Activated CD8-positive, alpha-beta memory T cell treated with anti-CD3 and anti-CD28 coated beads, Interleukin-2, amount 10 ng/mL, durations not matched to agents 7 days and 5 days (primary cell): ENCODE data around the gene SNRK. TPM values are rescaled to one million over a fixed set of nuclear protein-coding genes. Genes with fewer than 3 reads are reported as not detected.
A peak's percentile ranks its signal among the peaks of the same experiment; 100 is the strongest.

Experiments used
- ATAC-seq: fragments of 150-1000 bp; cut with Tn5 transposase; one replicate; pipeline ENCODE4 v1.10.0; 2021; ENCODE audit warnings: moderate library complexity
- CTCF ChIA-PET: fragments of 350-600 bp; sonication (Branson Sonifier 250); formaldehyde crosslinking; loops from one replicate; lab custom pipeline; 2021; ENCODE audit warnings: antibody characterized with exemption; lab: Charles Lee
- DNase-seq: peaks from one replicate; pipeline ENCODE4 v3.0.0-alpha.2; 2020
- H3K27ac Mint-ChIP-seq: one replicate; pipeline ENCODE4 v1.8.0; 2021; ENCODE audit warnings: mild to moderate bottlenecking, mixed read lengths
- H3K27me3 Mint-ChIP-seq: one replicate; pipeline ENCODE4 v1.8.0; 2021; ENCODE audit warnings: mixed read lengths
- H3K36me3 Mint-ChIP-seq: one replicate; pipeline ENCODE4 v1.8.0; 2021; ENCODE audit warnings: mild to moderate bottlenecking, mixed read lengths
- H3K4me1 Mint-ChIP-seq: one replicate; pipeline ENCODE4 v1.8.0; 2021; ENCODE audit warnings: mixed read lengths
- H3K4me3 Mint-ChIP-seq: one replicate; pipeline ENCODE4 v1.8.0; 2021; ENCODE audit warnings: mild to moderate bottlenecking, moderate library complexity, mixed read lengths
- H3K9me3 Mint-ChIP-seq: one replicate; pipeline ENCODE4 v1.8.0; 2022; ENCODE audit warnings: low read depth, mixed read lengths
- total RNA-seq, 2 experiments: library from RNA; stranded (reverse); gene quantifications; one replicate each; pipeline ENCODE4 v1.2.3, GENCODE V29; 2021

Gene SNRK
- total RNA-seq, 2 experiments from 2014 or later: 47.7 to 57.2 TPM

- H3K9me3 Mint-ChIP-seq: no peaks in the 10 kb centered on the region
- CTCF ChIA-PET: no interaction called here
- H3K36me3 Mint-ChIP-seq: no peaks in the 10 kb centered on the region
- no peaks in the 10 kb centered on the region for H3K27me3 Mint-ChIP-seq
- H3K4me1 Mint-ChIP-seq: no peaks in the 10 kb centered on the region
- ATAC-seq (no peak), DNase-seq (no peak)
- no peak overlapping the region for H3K4me3 Mint-ChIP-seq
- H3K27ac Mint-ChIP-seq: no peak overlapping the region
Observed at GRCh38 chr3:43364494-43364893, 78.2 kb downstream of the SNRK start.

- Mint-ChIP-seq H3K27me3 (no peaks in the 10 kb centered on the region), H3K4me3 (no peak overlapping the region), H3K9me3 (no peaks in the 10 kb centered on the region), H3K36me3 (no peaks in the 10 kb centered on the region), H3K4me1 (no peaks in the 10 kb centered on the region), H3K27ac (no peak overlapping the region)
- no peak for ATAC-seq
- CTCF ChIA-PET: no interaction called here
- no peak for DNase-seq
Observed at GRCh38 chr3:43364926-43365325, 78.6 kb downstream of the SNRK start.

DNA sequence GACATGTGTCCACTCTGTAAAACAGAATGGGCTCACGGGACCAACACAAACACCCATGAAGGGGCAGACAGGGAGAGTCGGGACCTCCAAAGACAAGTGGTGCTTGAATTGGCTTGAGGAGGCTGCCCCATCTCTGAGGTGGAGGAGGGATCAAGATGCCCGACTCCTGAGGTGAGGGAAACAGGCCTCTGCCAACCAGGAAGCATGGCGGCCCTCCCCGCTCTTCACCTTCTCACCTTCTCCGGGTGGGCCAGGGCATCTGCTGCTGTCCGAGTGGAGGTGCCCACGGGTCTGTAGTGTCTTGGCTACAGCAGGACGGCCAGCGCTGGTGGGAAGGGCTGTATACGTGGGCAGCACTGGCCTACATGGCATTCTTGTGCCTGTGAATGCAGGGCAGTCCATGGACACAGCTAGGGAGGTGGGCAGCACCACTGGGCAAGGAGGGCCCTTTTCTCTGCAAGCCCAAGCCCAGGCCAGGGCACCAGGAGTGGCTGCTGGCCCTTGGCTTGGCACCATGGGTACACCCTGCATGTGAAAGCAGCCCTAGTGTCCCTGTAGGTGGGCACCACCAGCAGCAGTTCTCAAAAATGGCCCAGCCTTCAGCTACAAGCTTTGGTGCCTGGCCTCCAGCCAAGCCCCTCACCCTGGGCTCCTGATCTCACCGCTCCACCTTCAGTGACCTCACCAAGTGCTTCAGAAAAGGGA is 79.4 kb downstream of the SNRK start:
- no peak for ATAC-seq
- Mint-ChIP-seq H3K9me3 (no peaks in the 10 kb centered on the region), H3K27ac (no peak overlapping the region), H3K27me3 (no peaks in the 10 kb centered on the region), H3K4me1 (no peaks in the 10 kb centered on the region), H3K36me3 (no peaks in the 10 kb centered on the region), H3K4me3 (no peak overlapping the region)
- CTCF ChIA-PET: interaction anchor here (0.6 to 0.9 kb wide), 2 partner anchors 12 to 32 kb away, joined by 4 to 7 read pairs; no protein-coding TSS in a partner anchor
- no peak for DNase-seq

- H3K4me1 Mint-ChIP-seq: no peaks in the 10 kb centered on the region
- no peak overlapping the region for H3K4me3 Mint-ChIP-seq
- no peaks in the 10 kb centered on the region for H3K36me3 Mint-ChIP-seq
- no peaks in the 10 kb centered on the region for H3K27me3 Mint-ChIP-seq
- peak; percentile 36 for DNase-seq
- ATAC-seq: no peak
- no peak overlapping the region for H3K27ac Mint-ChIP-seq
- H3K9me3 Mint-ChIP-seq: no peaks in the 10 kb centered on the region
- CTCF ChIA-PET: interaction anchor here (0.6 to 0.9 kb wide), 2 partner anchors 12 to 33 kb away, joined by 4 to 7 read pairs; no protein-coding TSS in a partner anchor
Observed at GRCh38 chr3:43366481-43366880, 80.1 kb downstream of the SNRK start.

DNA sequence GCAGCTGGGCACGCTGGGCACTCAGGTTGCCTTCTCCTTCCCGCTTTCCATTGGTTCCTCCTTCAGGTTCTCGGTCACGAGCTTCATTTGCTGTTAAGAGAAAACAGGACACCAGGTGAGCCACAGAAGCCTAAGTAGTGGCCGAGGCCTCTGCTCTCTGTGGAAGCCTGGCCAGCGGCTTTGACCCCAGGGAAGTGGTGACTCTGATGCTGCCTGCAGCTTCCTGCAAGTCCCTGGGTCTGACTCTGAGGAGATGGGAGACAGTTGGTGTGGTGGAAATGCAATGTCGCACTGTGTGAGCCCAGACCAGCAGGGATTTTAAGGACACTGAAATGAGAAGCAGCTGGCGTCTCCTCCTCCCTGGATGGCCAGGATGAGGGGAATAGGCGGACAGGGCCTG is 80.5 kb downstream of the SNRK start:
- Mint-ChIP-seq H3K9me3 (no peaks in the 10 kb centered on the region), H3K27me3 (no peaks in the 10 kb centered on the region), H3K27ac (no peak overlapping the region), H3K4me1 (no peaks in the 10 kb centered on the region), H3K4me3 (no peak overlapping the region), H3K36me3 (no peaks in the 10 kb centered on the region)
- CTCF ChIA-PET: interaction anchor here (0.9 kb wide), 1 partner anchor 11 kb away, joined by 4 read pairs; no protein-coding TSS in a partner anchor
- DNase-seq: no peak
- no peak for ATAC-seq

- CTCF ChIA-PET: no interaction called here
- Mint-ChIP-seq H3K27me3 (no peaks in the 10 kb centered on the region), H3K36me3 (no peaks in the 10 kb centered on the region), H3K27ac (no peak overlapping the region), H3K9me3 (no peaks in the 10 kb centered on the region), H3K4me3 (no peak overlapping the region), H3K4me1 (no peaks in the 10 kb centered on the region)
- no peak for ATAC-seq
- DNase-seq: peak; percentile 34
Observed at GRCh38 chr3:43369404-43370292, 83.3 kb downstream of the SNRK start.

GRCh38 chr3:43370293-43370980 is 84.1 kb downstream of the SNRK start:
- H3K27me3 Mint-ChIP-seq: no peaks in the 10 kb centered on the region
- CTCF ChIA-PET: no interaction called here
- no peaks in the 10 kb centered on the region for H3K4me1 Mint-ChIP-seq
- ATAC-seq (no peak), DNase-seq (no peak)
- H3K27ac Mint-ChIP-seq: no peak overlapping the region
- no peak overlapping the region for H3K4me3 Mint-ChIP-seq
- no peaks in the 10 kb centered on the region for H3K9me3 Mint-ChIP-seq
- no peaks in the 10 kb centered on the region for H3K36me3 Mint-ChIP-seq

- Mint-ChIP-seq H3K27me3 (no peaks in the 10 kb centered on the region), H3K27ac (no peak overlapping the region), H3K4me1 (no peaks in the 10 kb centered on the region), H3K36me3 (no peaks in the 10 kb centered on the region), H3K4me3 (no peak overlapping the region), H3K9me3 (no peaks in the 10 kb centered on the region)
- CTCF ChIA-PET: no interaction called here
- ATAC-seq: no peak
- no peak for DNase-seq
Observed at GRCh38 chr3:43371494-43371893, 85.2 kb downstream of the SNRK start.

DNA sequence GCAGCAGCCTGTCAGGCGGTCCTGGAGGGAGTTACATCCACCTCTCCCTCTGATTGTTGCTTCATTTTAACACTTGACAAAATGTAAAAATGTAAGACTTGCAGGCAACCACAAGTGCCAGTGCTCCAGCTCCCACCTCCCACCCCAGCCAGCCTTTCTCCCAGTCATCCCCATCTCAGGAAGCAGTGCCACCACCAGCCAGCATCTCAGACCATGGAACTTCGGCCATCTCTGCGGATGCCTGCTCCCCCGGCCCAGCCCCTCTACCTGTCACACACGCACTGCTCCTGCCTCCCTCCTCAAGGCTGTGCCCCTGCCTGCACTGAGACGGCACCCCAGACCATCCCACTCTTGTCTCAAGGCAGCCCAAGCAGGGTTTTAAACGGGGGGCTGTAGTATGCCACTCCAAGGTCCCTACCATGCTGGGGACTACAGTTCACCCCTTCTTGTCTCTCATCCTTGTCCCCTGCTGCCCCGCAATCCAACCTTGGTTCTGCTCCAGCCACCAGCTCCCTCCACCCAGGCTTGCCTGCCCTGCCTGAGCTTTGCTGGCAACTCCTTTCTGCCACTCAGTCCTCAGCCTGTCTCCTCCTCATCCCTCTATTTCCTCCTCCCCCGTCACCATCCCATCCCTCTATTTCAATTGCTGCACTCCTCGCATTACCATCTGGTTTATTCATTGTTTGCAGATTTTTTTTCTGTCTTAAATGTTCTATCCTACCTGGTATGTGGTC is 85.8 kb downstream of the SNRK start:
- Mint-ChIP-seq H3K4me1 (no peaks in the 10 kb centered on the region), H3K36me3 (no peaks in the 10 kb centered on the region), H3K9me3 (no peaks in the 10 kb centered on the region), H3K4me3 (no peak overlapping the region), H3K27ac (no peak overlapping the region), H3K27me3 (no peaks in the 10 kb centered on the region)
- no peak for ATAC-seq
- CTCF ChIA-PET: interaction anchor here (1.6 kb wide), 1 partner anchor 210 kb away, joined by 4 read pairs; no protein-coding TSS in a partner anchor
- DNase-seq: no peak

- H3K27ac Mint-ChIP-seq: no peak overlapping the region
- DNase-seq (no peak), ATAC-seq (no peak)
- H3K4me3 Mint-ChIP-seq: no peak overlapping the region
- peaks cover 5% of the 10 kb centered on the region for H3K4me1 Mint-ChIP-seq
- H3K27me3 Mint-ChIP-seq: no peaks in the 10 kb centered on the region
- no peaks in the 10 kb centered on the region for H3K36me3 Mint-ChIP-seq
- H3K9me3 Mint-ChIP-seq: no peaks in the 10 kb centered on the region
- CTCF ChIA-PET: interaction anchor here (1.0 to 1.6 kb wide), 2 partner anchors 28 to 211 kb away, joined by 4 read pairs; no protein-coding TSS in a partner anchor
Observed at GRCh38 chr3:43372809-43373559, 86.6 kb downstream of the SNRK start.

- Mint-ChIP-seq H3K27me3 (no peaks in the 10 kb centered on the region), H3K27ac (no peak overlapping the region)
Observed at GRCh38 chr3:43373560-43373928, 87.2 kb downstream of the SNRK start.

More at GRCh38 chr3:43373560-43373928, 87.2 kb downstream of the SNRK start:
- Mint-ChIP-seq H3K36me3 (no peaks in the 10 kb centered on the region), H3K4me3 (no peak overlapping the region), H3K9me3 (no peaks in the 10 kb centered on the region), H3K4me1 (peaks cover 10% of the 10 kb centered on the region)
- DNase-seq: no peak
- no peak for ATAC-seq
- CTCF ChIA-PET: interaction anchor here (1.0 to 1.6 kb wide), 2 partner anchors 28 to 211 kb away, joined by 4 read pairs; no protein-coding TSS in a partner anchor
